B cell (primary cell): ENCODE results near the gene LRIF1. TPM values are rescaled to one million over a fixed set of nuclear protein-coding genes. Genes with fewer than 3 reads are reported as not detected.

Experiments used
- ATAC-seq: fragments of 200-7000 bp; cut with Tn5 transposase; one replicate; pipeline ENCODE4 v1.10.0; 2021; ENCODE audit warnings: low read depth, mild to moderate bottlenecking, moderate number of reproducible peaks, moderate library complexity
- CTCF ChIA-PET: fragments of 350-600 bp; sonication (Branson Sonifier 250); formaldehyde crosslinking; loops from one replicate; lab custom pipeline; 2021; ENCODE audit warnings: antibody characterized with exemption, inconsistent platforms; lab: Charles Lee
- POLR2A ChIA-PET: fragments of 350-600 bp; sonication (Branson Sonifier 250); formaldehyde crosslinking; loops from one replicate; lab custom pipeline; 2021; ENCODE audit warnings: antibody characterized with exemption; lab: Charles Lee
- DNase-seq: peaks from one replicate; pipeline ENCODE4 v3.0.0; 2013
- H2AFZ ChIP-seq: 2 replicates; pipeline ENCODE4 v1.6.1; 2012; ENCODE audit warnings: mild to moderate bottlenecking, low read depth, low read length; ENCODE audit not compliant: insufficient read depth, poor library complexity, severe bottlenecking
- H3K27ac ChIP-seq, 2 donors: 1 replicate in 1 of 2; 2 replicates in 1 of 2; pipeline ENCODE4 v1.5.1; 2012 to 2013; ENCODE audit warnings: low read length in 2 of 2, mild to moderate bottlenecking in 2 of 2, moderate library complexity in 1 of 2
- H3K27me3 ChIP-seq, 4 experiments: fragments of 200-600 bp in 1 of 4; sonication (generic) in 1 of 4; replicated peaks in 1 of 4; 1 replicate in 2 of 4; 2 replicates in 2 of 4; pipeline versions ENCODE4 v1.6.1 to v1.7.0; 2013 to 2016; ENCODE audit warnings: low read length in 3 of 4, mild to moderate bottlenecking in 2 of 4, mixed read lengths in 1 of 4, moderate library complexity in 1 of 4; ENCODE audit not compliant: insufficient read depth in 4 of 4, control insufficient read depth in 3 of 4; ENCODE audit errors: control extremely low read depth in 1 of 4
- H3K36me3 ChIP-seq, 2 experiments: replicated peaks in 1 of 2; 1 replicate in 1 of 2; 2 replicates in 1 of 2; pipeline versions ENCODE4 v1.6.1 to v1.7.1; 2013; ENCODE audit warnings: low read length in 1 of 2; ENCODE audit not compliant: insufficient read depth in 2 of 2, control insufficient read depth in 1 of 2; ENCODE audit errors: control extremely low read depth in 1 of 2, extremely low read depth in 1 of 2
- H3K4me1 ChIP-seq, 2 donors: fragments of 200-600 bp in 1 of 2; sonication (generic) in 1 of 2; 1 replicate in 1 of 2; 2 replicates in 1 of 2; pipeline versions ENCODE4 v1.5.1 to v1.6.1; 2013 to 2017; ENCODE audit warnings: low read length in 2 of 2; ENCODE audit not compliant: control insufficient read depth in 2 of 2, insufficient read depth in 2 of 2
- H3K4me2 ChIP-seq: replicated peaks from 2 replicates; pipeline ENCODE3; 2012; ENCODE audit warnings: mild to moderate bottlenecking, low read depth, low read length; ENCODE audit not compliant: poor library complexity, severe bottlenecking
- H3K4me3 ChIP-seq, 5 experiments: fragments of 200-600 bp in 1 of 5; sonication (generic) in 1 of 5; 1 replicate in 3 of 5; 2 replicates in 2 of 5; pipeline versions ENCODE4 v1.5.1 to v1.7.0; 2011 to 2016; ENCODE audit warnings: low read length in 4 of 5, mild to moderate bottlenecking in 4 of 5, low read depth in 2 of 5, control low read depth in 1 of 5, moderate library complexity in 1 of 5; ENCODE audit not compliant: insufficient read depth in 1 of 5; ENCODE audit errors: control extremely low read depth in 1 of 5, extremely low read depth in 1 of 5
- H3K79me2 ChIP-seq: fragments of 200-600 bp; sonication (generic); one replicate; pipeline ENCODE4 v1.6.0; 2016; ENCODE audit warnings: low read length; ENCODE audit not compliant: control insufficient read depth, insufficient read depth
- H3K9ac ChIP-seq: fragments of 200-600 bp; sonication (generic); 2 replicates; pipeline ENCODE4 v1.6.1; 2017; ENCODE audit warnings: mild to moderate bottlenecking, low read length, moderate library complexity
- H3K9me3 ChIP-seq, 3 donors: one replicate each; pipeline versions ENCODE4 v1.6.1 to v1.7.1; 2013; ENCODE audit warnings: low read length in 2 of 3; ENCODE audit not compliant: control insufficient read depth in 2 of 3, insufficient read depth in 1 of 3; ENCODE audit errors: control extremely low read depth in 1 of 3
- H4K20me1 ChIP-seq: 2 replicates; pipeline ENCODE4 v1.6.0; 2012; ENCODE audit warnings: mild to moderate bottlenecking, low read length; ENCODE audit not compliant: insufficient read depth, control insufficient read depth, poor library complexity, severe bottlenecking
- H3K27ac Mint-ChIP-seq: one replicate; pipeline ENCODE4 v1.8.0; 2021; ENCODE audit warnings: mixed read lengths
- H3K27me3 Mint-ChIP-seq: one replicate; pipeline ENCODE4 v1.8.0; 2021; ENCODE audit warnings: mixed read lengths
- H3K4me1 Mint-ChIP-seq: one replicate; pipeline ENCODE4 v1.8.0; 2021; ENCODE audit warnings: mixed read lengths
- H3K4me3 Mint-ChIP-seq: one replicate; pipeline ENCODE4 v1.8.0; 2021; ENCODE audit warnings: mixed read lengths
- H3K9me3 Mint-ChIP-seq: one replicate; pipeline ENCODE4 v1.8.0; 2022; ENCODE audit warnings: mixed read lengths; ENCODE audit not compliant: insufficient read depth
- EZH2 ChIP-seq: IDR thresholded peaks from 2 replicates; pipeline ENCODE4 v1.6.1; 2012; ENCODE audit warnings: borderline replicate concordance, low read depth, mild to moderate bottlenecking, moderate library complexity, low read length; ENCODE audit not compliant: insufficient read depth, poor library complexity, severe bottlenecking
- WGBS: methylation state at CpG from one replicate; pipeline ENCODE4 v1.1.5; 2013; ENCODE audit warnings: missing lambda C conversion rate; ENCODE audit not compliant: insufficient coverage; 5-methylcytosine and 5-hydroxymethylcytosine counted together
- intact Hi-C: fragments of 100-400 bp; cut with micrococcal nuclease; formaldehyde crosslinking; loops from one replicate; pipeline ENCODE4 v1.10.0; 2022
- polyA plus RNA-seq: library from polyadenylated mRNA; depleted of rRNA; stranded (reverse); fragments of >200 nt; gene quantifications from 2 replicates; pipeline ENCODE4 v1.2.3, GENCODE V29; 2012
- total RNA-seq, 2 donors: library from RNA; stranded (reverse); fragments of 120-200 nt in 1 of 2; gene quantifications; 1 replicate in 1 of 2; 2 replicates in 1 of 2; pipeline versions ENCODE4 v1.2.3 to v1.2.4, GENCODE V29; 2013 to 2022
- TF ChIP-seq, protein P1 (sequence below): fragments of 200-600 bp; IDR thresholded peaks from one replicate; pipeline ENCODE4 v1.8.0; 2022; ENCODE audit warnings: antibody characterized with exemption, mild to moderate bottlenecking

Gene LRIF1
- total and polyA plus RNA-seq, 2 donors (not counting 1 experiment from before 2014, with no cell fraction given): 5.3 to 26.5 TPM

DNA sequence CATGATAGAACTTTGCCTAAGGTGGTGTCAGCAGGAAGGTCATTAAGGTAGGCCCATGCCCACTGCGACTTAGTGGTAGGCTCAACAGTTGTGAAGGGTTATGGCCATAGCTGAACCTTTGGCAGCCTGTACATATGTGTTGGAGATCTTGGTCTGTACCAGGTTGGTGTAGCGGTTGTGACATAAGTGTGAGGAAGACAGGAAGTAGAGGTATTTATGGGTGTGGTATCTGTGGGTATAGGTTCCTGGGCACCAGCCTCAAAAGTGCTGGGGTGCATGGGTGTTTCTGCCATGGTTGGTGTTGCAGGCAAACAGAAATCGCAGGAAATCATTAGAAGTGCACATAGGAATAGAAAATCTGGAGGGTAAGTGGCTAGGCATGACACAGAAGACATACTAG lies 18.6 kb upstream of the LRIF1 start:
- H3K4me1 Mint-ChIP-seq: peaks cover 7% of the 10 kb centered on the region

DNA sequence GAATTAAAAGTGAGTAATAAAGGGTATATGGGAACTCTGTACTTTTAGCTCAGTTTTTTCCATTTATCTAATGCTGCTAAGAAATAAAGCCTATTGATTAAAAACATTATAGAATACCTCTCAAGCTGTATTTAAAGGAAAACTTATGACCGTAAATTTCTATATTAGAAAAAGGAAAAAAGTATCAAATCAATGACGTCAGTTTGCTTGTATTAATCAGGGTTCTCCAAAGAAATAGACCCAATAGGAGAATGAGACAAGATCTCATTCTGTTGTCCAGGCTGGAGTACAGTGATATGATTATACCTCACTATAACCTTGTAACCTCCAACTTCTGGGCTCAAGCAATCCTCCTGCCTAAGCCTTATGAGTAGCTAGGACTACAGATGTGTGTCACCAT lies 15.4 kb upstream of the LRIF1 start:
- ATAC-seq (no peak), DNase-seq (no peak)
- H2AFZ ChIP-seq: no peak overlapping the region
- H3K27me3 ChIP-seq: peaks cover 0 to 22% (median 9%) of the 10 kb centered on the region in 4 experiments
- H3K4me1 Mint-ChIP-seq: peaks cover 7% of the 10 kb centered on the region
- TF ChIP-seq EZH2: no peak
- TF ChIP-seq, protein P1, sequence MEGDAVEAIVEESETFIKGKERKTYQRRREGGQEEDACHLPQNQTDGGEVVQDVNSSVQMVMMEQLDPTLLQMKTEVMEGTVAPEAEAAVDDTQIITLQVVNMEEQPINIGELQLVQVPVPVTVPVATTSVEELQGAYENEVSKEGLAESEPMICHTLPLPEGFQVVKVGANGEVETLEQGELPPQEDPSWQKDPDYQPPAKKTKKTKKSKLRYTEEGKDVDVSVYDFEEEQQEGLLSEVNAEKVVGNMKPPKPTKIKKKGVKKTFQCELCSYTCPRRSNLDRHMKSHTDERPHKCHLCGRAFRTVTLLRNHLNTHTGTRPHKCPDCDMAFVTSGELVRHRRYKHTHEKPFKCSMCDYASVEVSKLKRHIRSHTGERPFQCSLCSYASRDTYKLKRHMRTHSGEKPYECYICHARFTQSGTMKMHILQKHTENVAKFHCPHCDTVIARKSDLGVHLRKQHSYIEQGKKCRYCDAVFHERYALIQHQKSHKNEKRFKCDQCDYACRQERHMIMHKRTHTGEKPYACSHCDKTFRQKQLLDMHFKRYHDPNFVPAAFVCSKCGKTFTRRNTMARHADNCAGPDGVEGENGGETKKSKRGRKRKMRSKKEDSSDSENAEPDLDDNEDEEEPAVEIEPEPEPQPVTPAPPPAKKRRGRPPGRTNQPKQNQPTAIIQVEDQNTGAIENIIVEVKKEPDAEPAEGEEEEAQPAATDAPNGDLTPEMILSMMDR: no peak
- no peaks in the 10 kb centered on the region for H3K79me2 ChIP-seq
- no peak overlapping the region for H3K4me3 ChIP-seq
- H3K9ac ChIP-seq: no peak overlapping the region
- WGBS: no CpG with 5 or more reads among the region's 2 CpGs
- intact Hi-C loops: no loop called here
- H3K4me2 ChIP-seq: no peak overlapping the region
- ChIA-PET POLR2A (no interaction called here), CTCF (interaction anchor here (1.4 kb wide), 1 partner anchor 10 kb away, joined by 4 read pairs; no protein-coding TSS in a partner anchor)
- peaks cover 0 to 8% of the 10 kb centered on the region in 2 donors for H3K4me1 ChIP-seq
- no peak overlapping the region for H3K4me3 Mint-ChIP-seq
- peaks cover 7 to 17% (median 11%) of the 10 kb centered on the region in 3 donors for H3K9me3 ChIP-seq
- no peak overlapping the region for H3K27ac ChIP-seq
- H3K36me3 ChIP-seq: no peaks in the 10 kb centered on the region
- H3K27ac Mint-ChIP-seq: no peak overlapping the region
- peaks cover 15% of the 10 kb centered on the region for H3K9me3 Mint-ChIP-seq
- H3K27me3 Mint-ChIP-seq: peaks cover 42% of the 10 kb centered on the region
- no peaks in the 10 kb centered on the region for H4K20me1 ChIP-seq

More for the DNA sequence above, 18.6 kb upstream of the LRIF1 start:
- Mint-ChIP-seq H3K27ac (no peak overlapping the region), H3K4me3 (no peak overlapping the region), H3K27me3 (peaks cover 45% of the 10 kb centered on the region), H3K9me3 (peaks cover 13% of the 10 kb centered on the region)
- Histone ChIP-seq H3K27me3 (peaks cover 0 to 22% (median 9%) of the 10 kb centered on the region in 4 experiments), H3K79me2 (no peaks in the 10 kb centered on the region), H3K9ac (no peak overlapping the region), H3K4me2 (no peak overlapping the region), H2AFZ (no peak overlapping the region), H3K4me3 (no peak overlapping the region), H3K36me3 (no peaks in the 10 kb centered on the region), H3K27ac (no peak overlapping the region), H4K20me1 (no peaks in the 10 kb centered on the region), H3K9me3 (peaks cover 8 to 13% (median 9%) of the 10 kb centered on the region in 3 donors), H3K4me1 (peaks cover 0 to 8% of the 10 kb centered on the region in 2 donors)
- no peak for DNase-seq
- TF ChIP-seq, protein P1: no peak
- no peak for ATAC-seq
- WGBS: 66% methylated on average over 3 of the region's 3 CpGs
- intact Hi-C loops: no loop called here
- ChIA-PET CTCF (interaction anchor here (1.3 kb wide), 1 partner anchor 10 kb away, joined by 3 read pairs; no protein-coding TSS in a partner anchor), POLR2A (no interaction called here)
